NCI-H345 (cell line): ENCODE results near the gene MIER1.
"Not testable (repeated sequence)": the region's sequence is repeated elsewhere in the genome, so short reads cannot be mapped to it uniquely, and the experiment has no call there.

Experiments used
- DNase-seq: peaks from one replicate; lab custom pipeline; 2025; lab: John Stamatoyannopoulos, UW

The MIER1 gene

DNA sequence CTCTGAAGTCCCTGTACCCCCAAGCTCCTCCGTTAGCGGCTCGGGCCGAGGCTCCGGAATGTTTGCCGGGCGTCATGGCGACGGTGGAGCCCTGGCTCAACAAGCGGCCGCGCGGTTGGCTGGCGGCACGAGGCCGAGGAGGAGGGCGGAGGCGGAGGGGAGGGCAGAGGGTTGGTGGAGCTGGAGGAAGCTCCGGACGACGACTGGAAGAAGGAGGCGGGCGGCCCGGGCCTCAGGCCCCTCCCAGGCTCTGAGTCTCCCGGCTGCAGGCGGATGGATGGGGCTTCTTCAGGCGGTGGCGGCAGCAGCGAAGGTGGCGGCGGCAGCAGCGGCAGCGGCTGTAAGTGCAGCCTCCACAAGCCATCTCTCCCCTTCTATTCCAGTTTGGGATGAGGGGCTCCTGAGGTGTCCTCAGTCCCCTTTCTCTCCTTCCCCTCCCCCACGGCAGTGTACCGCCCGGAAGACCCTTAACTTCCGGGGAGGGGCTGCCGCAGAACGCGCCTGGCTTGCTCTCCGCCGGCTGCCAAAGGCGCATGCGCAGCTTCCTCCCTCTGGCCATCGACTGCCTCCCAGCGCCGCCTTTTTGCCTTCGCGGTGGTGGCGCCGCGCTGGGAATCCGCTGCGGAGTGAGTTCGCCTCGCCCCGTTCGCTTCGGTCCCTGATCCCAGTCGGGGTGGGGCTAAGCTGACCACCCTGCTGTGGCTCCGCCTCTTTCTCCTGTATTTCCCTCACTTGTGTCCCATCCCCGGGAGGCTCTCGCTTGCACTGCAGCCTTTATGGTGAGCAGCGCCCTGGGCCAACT is at the start of gene MIER1, which contains the start of gene DNAI4:
MIER1 (plus strand) TSS at position 235 of the 802 bp plus-strand sequence; CDS start at position 274, 39 bp downstream.
DNAI4 (minus strand) TSS at position 101 of the 802 bp plus-strand sequence; CDS start at position 76, 25 bp downstream.
- DNase-seq: peak; percentile 98

DNA sequence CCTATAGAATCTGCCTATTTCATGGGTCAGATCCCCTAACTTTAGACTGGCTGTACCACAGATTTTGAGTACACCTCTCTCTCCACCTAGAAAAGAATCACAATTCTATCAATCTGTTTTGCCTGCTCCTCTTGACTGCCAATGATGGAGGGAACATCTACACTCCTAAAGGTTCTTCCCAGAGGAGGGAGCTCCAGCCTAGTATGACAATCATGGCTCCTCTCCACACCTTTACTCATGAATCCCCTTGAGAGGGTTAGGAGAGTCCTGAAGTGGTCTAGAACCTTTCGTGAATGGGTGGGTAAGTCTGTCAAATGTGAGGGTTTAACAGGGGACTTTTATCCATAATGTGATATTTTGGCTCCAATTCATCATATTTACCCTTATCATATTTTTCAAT is 48.1 kb upstream of the MIER1 start:
- DNase-seq: no peak

DNA sequence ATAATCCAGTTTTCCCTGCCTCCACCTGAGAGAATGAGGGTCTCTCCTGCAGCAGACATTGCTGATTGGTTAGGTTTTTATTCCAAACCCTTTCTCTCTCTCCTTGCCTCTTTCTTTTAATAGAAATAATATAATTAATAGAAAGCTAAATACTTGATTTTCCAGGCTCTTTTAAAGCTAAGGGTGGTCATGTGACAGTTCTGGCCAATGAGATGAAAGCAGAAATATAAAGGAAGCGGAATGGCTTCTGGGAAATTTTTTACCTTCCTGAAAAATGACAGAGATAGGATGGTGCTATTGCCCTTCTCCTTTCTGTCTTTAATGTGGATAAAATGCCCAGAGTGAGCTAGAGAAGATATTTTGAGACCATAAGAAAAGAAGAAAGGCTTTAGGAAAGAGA is 35.8 kb upstream of the MIER1 start:
- no peak for DNase-seq

DNA sequence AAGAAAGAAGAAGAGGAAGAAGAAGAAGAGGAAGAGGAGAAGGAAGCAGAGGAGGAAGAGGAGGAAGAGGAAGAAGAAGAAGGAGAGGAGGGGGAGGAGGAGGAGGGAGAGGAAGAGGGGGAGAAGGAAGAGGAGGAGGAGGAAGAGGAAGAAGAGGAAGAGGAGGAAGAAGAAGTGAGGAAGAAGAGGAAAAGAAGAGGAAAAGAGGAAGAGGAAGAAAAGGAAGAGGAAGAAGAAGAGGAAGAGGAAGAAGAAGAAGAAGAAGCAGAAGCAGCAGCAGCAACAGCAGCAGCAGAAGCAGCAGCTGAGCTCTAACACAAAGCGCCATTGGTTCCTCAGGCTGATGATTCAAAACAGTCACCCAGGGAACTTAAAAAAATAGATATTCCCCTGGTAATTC is 34.2 kb upstream of the MIER1 start:
- no peak for DNase-seq

DNA sequence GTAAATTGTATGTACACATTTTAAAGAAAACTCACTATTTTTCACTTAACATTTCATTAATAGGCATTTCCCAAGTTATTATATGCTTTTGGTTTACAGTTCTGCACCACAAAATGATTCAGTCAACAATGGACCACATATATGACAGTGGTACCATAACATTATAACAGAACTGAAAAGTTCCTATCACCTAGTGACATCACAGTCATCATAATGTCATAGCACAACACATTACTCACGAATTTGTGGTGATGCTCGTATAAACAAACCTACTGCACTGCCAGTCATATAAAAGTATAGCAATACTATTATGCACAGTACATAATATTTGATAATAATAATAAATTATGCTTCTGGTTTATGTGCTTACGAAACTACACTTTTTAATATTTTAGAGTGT is 31.1 kb upstream of the MIER1 start:
- DNase-seq: no peak

DNA sequence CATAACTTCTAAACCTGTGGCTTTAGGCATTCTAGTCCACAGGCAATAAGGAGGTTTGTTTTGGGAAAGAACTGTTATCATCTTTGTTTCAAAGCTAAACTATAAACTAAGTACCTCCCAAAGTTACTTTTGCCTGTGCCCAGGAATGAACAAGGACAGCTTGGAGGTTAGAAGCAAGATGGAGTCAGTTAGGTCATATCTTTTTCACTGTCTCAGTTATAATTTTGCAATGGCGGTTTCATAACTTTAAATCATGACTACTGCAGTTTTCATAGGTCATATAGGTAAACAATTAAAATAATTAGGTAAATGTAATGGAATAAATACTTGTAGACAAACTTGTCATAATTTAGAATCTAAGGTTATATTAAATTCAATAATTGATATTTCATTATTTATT is 9.6 kb upstream of the MIER1 start:
- DNase-seq: not testable (repeated sequence)

DNA sequence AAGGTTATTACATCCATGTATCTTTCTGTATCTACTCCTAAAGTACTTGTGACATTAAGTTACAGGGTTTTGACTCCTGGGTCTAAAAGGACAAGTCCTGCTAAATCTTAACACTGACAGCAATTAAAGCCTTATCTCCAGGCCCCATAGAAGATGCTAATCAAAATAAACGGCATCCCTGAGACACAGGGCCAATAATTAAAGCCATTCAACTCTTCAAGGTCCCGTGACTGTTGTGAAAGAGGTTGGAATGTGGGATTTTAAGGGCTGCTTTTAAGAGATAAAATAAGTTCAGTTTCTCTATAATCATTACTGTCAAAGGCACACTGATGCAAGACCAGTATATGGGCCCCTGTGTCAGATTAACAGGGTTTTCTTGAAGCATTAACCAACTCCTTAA is 8.5 kb upstream of the MIER1 start:
- no peak for DNase-seq

DNA sequence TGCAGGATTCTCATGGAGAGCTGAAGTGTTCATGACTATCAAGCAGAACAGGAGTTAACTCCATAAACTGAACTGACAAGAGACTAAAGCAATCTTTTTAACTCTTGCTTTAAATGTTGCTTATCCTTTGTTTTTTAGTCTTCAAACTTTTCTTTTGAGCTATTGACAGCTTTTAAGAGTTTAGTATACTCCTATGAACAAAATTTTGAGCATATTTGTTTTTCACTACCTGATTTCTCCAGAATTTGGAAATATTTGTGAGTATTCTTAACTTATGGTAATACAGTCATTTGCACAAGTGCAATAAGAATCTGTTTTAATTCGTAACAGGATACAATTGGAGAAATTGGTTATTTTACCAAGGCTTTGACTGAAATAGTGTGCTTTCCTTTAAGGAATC is 7.3 kb upstream of the MIER1 start:
- DNase-seq: no peak

DNA sequence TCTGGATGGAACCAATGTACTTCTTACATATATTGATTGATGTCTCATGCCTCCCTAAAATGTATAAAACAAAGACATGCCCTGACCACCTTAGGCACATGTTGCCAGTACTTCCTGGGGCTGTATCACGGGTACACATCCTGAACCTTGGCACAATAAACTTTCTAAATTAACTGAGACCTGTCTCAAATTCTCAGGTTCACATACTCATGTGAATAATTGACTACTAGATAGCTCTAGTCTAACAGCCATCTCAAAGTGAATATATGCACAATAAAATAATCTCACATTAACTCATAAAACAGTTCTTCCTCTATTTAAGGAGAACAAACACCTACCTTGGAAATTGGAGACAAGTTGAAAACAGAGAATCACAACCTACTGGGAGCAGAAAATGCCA is 5.7 kb upstream of the MIER1 start:
- no peak for DNase-seq

DNA sequence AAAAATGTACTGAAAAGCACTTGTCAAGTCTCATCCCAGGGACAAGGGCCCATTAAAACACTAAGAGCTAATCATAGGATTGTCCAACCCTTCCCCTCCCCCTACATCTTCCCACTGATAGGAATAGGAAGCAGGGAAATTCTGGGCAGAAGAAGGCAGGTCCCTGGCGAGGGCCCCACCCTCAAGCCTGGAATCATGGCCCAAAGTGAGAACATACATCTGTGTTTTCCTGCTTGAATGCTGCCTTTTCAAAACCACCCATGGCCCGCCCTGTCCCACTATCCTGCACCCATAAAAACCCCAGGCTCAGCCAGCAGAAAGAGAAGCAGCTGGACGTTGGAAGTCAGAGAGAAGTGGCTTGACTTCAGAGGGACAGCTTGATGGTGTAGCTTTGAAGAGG is 5.0 kb upstream of the MIER1 start:
- DNase-seq: no peak

DNA sequence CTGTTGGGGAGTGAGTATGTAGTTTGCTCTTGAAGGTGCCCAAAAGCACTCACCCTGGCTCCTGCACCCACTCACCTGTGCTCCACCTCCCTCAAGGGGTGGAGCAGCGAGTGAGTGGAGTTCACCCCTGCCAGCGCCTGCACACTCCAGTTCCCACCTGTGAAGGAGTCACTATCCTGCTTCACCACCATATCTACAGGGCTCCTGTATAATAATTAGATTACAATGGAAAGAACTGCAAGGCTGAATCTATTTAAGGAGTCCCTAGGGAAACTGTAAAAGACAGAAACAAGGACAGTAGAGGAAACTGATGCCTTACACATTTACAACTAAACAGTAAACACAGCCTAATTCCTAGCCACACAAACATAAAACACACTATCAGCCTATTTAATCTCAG is 4.2 kb upstream of the MIER1 start:
- DNase-seq: no peak

DNA sequence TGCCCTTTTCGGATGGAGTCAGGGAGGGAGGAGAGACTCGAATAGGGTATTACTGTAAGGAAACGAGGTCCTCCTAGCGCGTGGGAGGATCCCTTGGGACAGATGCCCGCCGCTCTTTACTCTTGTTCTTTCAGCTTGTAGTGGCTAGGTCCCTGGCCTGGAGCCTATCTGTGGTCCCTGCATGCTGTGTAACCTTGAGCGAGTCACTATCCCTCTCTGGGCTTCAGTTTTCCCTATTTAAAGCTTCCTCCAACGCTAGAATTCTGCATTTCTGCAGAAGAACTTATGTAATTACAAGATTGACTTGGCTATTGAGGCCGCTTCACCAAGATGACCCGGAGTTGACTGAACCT is 744 bp downstream of the MIER1 start:
- no peak for DNase-seq

DNA sequence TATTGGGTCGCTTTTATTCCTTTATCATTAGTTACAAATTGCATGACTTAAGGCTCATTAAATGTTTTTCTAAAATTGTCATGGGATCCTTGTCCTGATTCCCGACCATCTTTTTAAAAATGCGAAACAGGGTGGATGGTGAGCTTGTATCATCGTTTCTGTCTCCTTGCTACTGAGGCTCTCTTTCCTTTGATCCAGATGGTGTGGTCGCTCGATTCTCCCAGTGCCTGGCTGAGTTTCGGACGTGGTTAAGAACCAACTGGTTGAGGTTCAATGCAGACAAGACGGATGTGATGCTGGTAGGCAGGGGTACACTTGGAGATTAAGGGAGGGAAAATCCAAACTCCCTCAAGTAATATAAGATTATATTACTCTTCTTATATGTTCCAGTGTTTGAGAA is 1.2 kb downstream of the MIER1 start:
- no peak for DNase-seq

DNA sequence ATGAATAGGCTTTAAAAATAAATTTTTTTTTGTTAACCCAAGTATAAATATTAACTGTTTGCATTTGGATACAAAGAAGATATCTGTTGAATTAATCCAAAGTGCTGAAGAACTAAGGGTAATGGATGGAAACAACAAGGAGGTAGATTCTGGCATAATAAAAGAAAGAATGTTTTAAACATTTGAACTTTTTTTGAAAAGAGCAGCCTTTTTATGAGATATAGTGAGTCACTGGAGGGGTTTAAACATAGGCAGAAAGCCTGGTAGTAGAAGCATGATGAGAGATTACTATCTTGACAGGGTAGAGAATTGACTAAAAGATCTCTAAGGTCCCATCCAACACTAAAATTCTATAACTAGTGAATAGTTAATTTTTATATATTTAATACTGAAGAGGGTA is 2.7 kb downstream of the MIER1 start:
- DNase-seq: no peak

DNA sequence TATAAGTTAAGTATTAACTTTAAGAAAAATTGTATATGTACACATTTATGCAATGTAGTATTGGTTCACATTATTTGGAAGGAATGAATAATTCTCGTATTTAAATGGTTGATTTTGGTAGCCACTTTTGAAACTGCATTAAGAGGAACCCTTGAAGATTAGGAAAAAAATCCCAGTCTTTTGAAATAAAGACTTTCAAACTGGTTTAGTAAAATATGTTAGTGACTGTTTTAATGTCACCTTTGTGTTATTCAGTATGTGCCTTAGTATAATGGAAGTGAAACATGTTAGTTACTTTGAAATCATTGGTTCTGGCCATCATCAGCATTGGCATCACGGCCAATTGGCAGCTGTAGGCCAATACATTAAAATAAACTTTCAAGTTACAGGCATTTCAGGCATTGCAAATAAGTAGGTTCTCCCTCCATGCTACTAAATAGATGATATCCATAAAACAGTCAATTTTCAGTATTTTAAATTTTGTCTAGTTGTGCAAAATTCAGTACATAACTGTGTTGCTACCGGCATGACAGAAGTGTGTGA is 4.4 kb downstream of the MIER1 start:
- DNase-seq: no peak

DNA sequence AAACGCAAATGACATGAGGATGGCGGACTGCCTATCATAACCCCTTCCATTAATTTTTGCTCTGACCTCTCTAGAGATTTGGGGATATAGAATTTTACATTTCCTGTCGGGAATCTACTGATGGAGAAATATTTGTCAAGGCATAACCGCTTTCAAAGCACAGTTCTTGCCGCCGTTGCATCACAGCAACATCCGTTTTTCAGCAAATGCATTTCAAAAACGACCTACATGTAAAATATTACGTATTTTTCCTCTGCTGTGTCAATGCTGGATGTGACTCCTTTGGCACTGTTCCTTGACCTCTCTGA is 4.9 kb downstream of the MIER1 start:
- DNase-seq: no peak

DNA sequence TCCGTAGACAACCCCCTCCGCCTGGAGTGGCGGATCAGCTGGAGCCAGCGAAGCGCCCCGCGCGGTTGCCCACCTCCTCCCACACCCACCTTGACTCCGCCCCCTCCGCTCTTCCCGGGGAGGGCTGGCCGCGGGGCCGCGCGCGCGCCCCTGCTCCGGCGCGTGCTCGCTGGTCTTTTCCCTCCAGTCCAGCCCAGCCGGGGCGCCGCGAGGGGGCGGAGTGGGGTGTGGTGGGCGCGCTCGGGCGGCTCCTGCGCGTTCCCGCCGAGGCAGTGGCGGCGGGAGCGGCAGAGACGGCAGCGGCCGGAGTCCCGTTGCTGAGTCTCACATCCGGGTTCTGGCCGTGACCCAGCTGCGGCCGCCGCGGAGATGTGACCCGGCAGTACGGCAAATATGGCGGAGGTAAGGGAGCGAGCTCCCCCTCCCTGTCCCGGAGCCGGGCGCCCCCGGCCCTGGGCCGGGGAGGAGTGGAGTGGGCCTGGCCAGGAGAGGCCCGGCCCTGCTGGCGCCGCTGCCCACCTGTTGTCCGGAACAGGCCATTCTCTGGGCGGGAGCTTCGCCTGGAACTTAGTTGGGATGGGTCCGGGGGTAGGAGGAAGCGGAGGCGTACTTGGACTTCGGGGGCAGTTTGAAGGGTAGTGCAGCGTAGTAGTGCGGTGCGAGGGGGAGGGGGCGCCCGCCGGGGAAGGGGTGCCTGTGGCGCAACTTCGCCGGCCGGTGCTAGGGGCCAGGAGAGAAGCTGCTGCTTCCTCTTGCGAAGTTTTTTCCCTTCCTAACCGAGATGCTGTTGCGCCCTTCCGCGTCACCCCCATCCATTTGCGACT is 5.4 kb downstream of the MIER1 start:
- DNase-seq: peak; percentile 97

DNA sequence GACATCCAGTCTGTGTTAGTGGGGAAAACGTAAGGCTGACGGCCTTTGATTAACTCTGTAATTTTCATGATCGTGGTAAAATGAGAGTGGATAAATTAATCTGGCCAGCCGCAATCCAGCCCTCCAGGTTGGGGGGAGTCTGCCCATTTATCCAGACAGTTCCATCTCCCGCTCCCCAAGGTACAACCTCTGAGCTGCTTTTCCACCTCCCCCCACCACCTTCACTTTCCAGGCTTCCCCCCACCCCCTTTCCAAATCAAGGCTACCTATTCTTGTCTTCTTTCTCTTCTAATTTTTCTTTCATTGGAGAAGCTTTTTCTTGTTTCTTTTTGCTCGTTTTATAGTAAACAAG is 6.0 kb downstream of the MIER1 start:
- no peak for DNase-seq

DNA sequence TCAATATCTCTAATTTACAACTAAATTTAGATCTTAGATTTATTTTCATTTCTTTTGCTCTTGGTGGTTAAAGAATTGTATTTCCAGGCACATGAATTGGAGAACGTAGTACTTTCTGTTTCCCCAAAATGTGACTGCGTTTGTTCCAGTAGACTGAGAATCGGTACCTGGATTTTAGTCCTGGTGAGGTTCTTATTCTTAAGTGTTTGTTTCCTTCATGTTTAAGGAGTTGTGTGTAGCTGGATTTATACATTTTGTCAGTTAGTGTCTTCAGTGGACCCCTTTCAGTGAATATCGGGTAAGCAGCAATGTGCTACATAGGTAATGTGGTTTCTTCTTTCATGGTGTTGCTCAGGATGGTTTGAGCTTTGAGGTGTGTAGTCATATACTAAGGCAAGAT is 6.8 kb downstream of the MIER1 start:
- no peak for DNase-seq

DNA sequence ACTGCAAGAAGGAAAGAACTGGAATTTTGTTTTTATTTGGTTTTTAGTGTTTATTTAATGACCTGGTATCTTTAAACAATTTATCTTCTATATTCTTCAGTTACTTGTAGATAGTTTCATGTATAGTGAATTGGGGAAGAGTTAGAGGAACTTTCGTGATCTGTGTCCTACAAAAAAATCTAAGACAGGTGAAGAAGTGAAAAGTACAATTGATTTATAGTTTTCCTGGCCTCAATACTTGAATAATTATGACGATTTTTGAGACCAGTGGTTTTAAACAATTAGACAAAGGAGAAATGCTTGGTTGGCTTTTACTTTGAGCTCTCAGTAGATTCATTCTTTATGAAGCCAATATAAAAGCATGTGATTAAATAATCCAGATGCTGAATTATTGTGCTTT is 7.5 kb downstream of the MIER1 start:
- DNase-seq: no peak

DNA sequence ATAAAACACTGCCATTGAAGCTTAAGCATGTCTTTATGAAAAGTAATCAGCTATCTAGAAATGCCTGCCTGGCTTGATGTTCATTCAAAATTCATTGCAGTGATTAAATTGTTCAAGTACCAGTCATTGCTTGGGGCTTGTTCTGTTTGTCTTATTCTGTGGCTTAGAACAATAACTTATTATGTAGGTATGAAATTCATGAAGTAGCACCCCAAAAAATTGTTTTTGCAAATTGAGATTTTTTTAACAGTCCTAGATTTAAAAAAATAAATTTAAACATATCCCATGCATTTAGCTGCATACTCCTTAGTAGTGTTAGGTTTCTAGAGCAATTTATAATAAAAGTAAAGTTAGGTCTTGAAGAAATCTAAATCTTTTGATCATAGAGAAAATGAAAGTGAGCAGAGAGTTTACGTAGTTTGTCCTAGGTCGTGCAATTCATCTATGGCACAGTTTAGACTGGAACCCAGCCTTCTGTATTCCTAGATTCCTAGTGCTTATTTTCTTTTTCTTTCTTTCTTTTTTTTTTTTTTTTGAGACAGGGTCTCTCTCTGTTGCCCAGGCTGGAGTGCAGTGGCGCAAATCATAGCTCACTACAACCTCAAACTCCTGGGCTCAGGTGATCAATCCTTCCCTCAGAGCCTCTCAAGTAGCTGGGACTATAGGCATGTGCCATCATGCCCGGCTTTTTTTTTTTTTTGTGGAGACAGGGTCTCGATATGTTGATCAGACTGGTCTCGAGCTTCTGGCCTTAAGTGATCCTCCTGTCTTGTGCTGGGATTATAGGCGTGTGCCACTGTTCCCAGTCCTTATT is 9.3 kb downstream of the MIER1 start:
- no peak for DNase-seq

DNA sequence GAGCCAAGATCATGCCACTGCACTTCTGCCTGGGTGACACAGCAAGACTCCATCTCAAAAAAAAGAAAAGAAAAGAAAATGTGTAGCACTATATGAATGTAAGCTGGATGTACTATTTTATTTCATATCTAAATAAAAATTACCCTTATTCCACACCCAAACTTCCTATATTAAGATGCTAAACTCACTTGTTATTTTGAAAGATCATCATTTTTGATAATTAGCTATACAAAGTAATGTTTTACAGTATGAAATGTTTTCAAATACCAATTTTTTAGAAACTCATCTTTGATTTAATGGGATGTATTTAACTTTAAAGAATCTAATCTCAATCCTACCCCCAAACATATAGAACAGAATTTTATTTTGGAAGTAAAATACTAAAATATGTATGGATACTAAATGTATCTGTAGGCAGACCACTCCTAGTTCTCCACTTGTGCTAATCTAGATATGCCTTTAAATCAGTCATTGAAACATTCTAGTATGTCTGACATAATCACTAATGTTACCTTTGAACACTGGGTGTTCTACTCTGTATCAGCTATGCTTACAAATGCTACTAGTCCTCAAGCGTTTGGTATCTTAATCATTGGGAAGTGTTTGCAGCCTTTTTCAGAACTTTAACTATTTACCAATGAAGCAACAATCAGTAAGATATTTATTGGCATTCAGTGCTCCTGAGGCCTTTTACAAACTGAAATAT is 12.9 kb downstream of the MIER1 start:
- DNase-seq: no peak
